ENCODE measurements around the gene PTPRB.

- no peak for TF ChIP-seq POLR2A (IDR thresholded peaks at IDR 0.05)
- TF ChIP-seq CTCF (IDR thresholded peaks at IDR 0.05), result no peak
These were observed 101.3 kb downstream of the PTPRB start for GRCh38 chr12:70535896-70536374.
